ENCODE measurements around the gene MAPKAPK2.

DNA sequence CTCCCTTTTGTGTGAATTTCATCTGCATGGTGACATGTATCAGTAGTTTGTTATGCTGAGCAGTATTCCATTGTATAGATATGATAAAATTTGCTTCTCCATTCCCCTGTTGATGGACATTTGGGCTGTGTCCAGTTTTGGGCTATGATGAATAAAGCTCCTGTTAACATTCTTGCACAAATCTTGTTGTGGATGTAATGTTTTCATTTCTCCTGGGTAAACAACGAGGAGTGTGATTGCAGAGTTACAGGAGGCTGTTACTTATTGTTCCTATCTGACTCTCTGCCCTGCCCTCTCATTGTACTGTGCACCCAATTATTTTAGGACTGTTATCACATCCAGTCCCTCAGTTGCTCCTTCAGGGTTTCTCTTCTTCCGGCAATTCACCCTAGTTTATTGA lies 24.2 kb downstream of the MAPKAPK2 start:
- TF ChIP-seq ZNF274 (IDR thresholded peaks at IDR 0.05; ENCODE audit: low read depth, low read length): no peak
- no peak for TF ChIP-seq YY1 (IDR thresholded peaks at IDR 0.05; ENCODE audit: insufficient read depth, insufficient read length)
- TF ChIP-seq SUZ12 (IDR thresholded peaks at IDR 0.05; ENCODE audit: extremely low read depth, insufficient read depth, insufficient read length): no peak
